Neural progenitor cell (in vitro differentiated cells): ENCODE results near the gene TMEM253. TPM values are rescaled to one million over a fixed set of nuclear protein-coding genes. Genes with fewer than 3 reads are reported as not detected.

Source experiments
- DNase-seq: peaks from one replicate; pipeline ENCODE4 v3.0.0-alpha.2; 2016; ENCODE audit warnings: low spot score
- H2AFZ ChIP-seq: fragments of 200-600 bp; sonication (generic); replicated peaks from 2 replicates; pipeline ENCODE4 v1.6.1; 2016; ENCODE audit warnings: antibody characterized with exemption
- H3F3A ChIP-seq: fragments of 200-600 bp; sonication (generic); 2 replicates; pipeline ENCODE4 v1.6.1; 2016; ENCODE audit warnings: antibody characterized with exemption, low read depth
- H3K27ac ChIP-seq: fragments of 200-600 bp; sonication (generic); 2 replicates; pipeline ENCODE4 v1.5.1; 2016; ENCODE audit warnings: mild to moderate bottlenecking
- H3K27me3 ChIP-seq: fragments of 200-600 bp; sonication (generic); 2 replicates; pipeline ENCODE4 v1.6.1; 2016; ENCODE audit warnings: mild to moderate bottlenecking, moderate library complexity
- H3K36me3 ChIP-seq: fragments of 200-600 bp; sonication (generic); 2 replicates; pipeline ENCODE4 v1.5.1; 2016
- H3K4me1 ChIP-seq: fragments of 200-600 bp; sonication (generic); 2 replicates; pipeline ENCODE4 v1.6.1; 2016; ENCODE audit warnings: mixed run types
- H3K4me2 ChIP-seq: fragments of 200-600 bp; sonication (generic); 2 replicates; pipeline ENCODE4 v1.6.1; 2016
- H3K4me3 ChIP-seq: fragments of 200-600 bp; sonication (generic); 2 replicates; pipeline ENCODE4 v1.5.1; 2016
- H3K79me2 ChIP-seq: fragments of 200-600 bp; sonication (generic); 2 replicates; pipeline ENCODE4 v1.6.1; 2016; ENCODE audit warnings: low read depth
- H3K9ac ChIP-seq: fragments of 200-600 bp; sonication (generic); 2 replicates; pipeline ENCODE4 v1.6.1; 2016
- H3K9me3 ChIP-seq: fragments of 200-600 bp; sonication (generic); 2 replicates; pipeline ENCODE4 v1.5.1; 2016; ENCODE audit warnings: low read depth
- H4K20me1 ChIP-seq: fragments of 200-600 bp; sonication (generic); 2 replicates; pipeline ENCODE4 v1.6.1; 2016; ENCODE audit warnings: low read depth
- H3K27ac Mint-ChIP-seq: 3 replicates; pipeline ENCODE4 v1.8.0; 2021; ENCODE audit warnings: mixed read lengths
- H3K27me3 Mint-ChIP-seq: 2 replicates; pipeline ENCODE4 v1.8.0; 2022; ENCODE audit warnings: low read depth, mild to moderate bottlenecking, inconsistent platforms, moderate library complexity, mixed read lengths; ENCODE audit not compliant: insufficient read depth
- H3K36me3 Mint-ChIP-seq: 3 replicates; pipeline ENCODE4 v1.8.0; 2021; ENCODE audit warnings: mixed read lengths
- H3K4me1 Mint-ChIP-seq: 3 replicates; pipeline ENCODE4 v1.8.0; 2021; ENCODE audit warnings: mixed read lengths
- H3K4me3 Mint-ChIP-seq: 3 replicates; pipeline ENCODE4 v1.8.0; 2021; ENCODE audit warnings: mild to moderate bottlenecking, moderate library complexity, mixed read lengths
- H3K9me3 Mint-ChIP-seq: 3 replicates; pipeline ENCODE4 v1.8.0; 2020; ENCODE audit warnings: mixed read lengths
- EZH2 ChIP-seq: fragments of 200-600 bp; sonication (generic); IDR thresholded peaks from 2 replicates; pipeline ENCODE4 v1.6.1; 2017; ENCODE audit warnings: antibody characterized with exemption, mild to moderate bottlenecking, moderate library complexity
- EZH2phosphoT487 ChIP-seq: fragments of 200-600 bp; sonication (generic); IDR thresholded peaks from 2 replicates; pipeline ENCODE4 v1.6.1; 2017; ENCODE audit warnings: antibody characterized with exemption
- total RNA-seq: library from RNA; depleted of rRNA; stranded (reverse); fragments of >200 nt; gene quantifications from 2 replicates; pipeline ENCODE4 v1.2.3, GENCODE V29; 2015; ENCODE audit warnings: low replicate concordance
- TF ChIP-seq, protein P1 (sequence below): fragments of 200-600 bp; sonication (generic); IDR thresholded peaks from 2 replicates; pipeline ENCODE4 v1.5.1; 2017; ENCODE audit warnings: antibody characterized with exemption, mild to moderate bottlenecking

TMEM253 gene
- total RNA-seq, 1 donor from 2014 or later: 0.22 TPM

DNA sequence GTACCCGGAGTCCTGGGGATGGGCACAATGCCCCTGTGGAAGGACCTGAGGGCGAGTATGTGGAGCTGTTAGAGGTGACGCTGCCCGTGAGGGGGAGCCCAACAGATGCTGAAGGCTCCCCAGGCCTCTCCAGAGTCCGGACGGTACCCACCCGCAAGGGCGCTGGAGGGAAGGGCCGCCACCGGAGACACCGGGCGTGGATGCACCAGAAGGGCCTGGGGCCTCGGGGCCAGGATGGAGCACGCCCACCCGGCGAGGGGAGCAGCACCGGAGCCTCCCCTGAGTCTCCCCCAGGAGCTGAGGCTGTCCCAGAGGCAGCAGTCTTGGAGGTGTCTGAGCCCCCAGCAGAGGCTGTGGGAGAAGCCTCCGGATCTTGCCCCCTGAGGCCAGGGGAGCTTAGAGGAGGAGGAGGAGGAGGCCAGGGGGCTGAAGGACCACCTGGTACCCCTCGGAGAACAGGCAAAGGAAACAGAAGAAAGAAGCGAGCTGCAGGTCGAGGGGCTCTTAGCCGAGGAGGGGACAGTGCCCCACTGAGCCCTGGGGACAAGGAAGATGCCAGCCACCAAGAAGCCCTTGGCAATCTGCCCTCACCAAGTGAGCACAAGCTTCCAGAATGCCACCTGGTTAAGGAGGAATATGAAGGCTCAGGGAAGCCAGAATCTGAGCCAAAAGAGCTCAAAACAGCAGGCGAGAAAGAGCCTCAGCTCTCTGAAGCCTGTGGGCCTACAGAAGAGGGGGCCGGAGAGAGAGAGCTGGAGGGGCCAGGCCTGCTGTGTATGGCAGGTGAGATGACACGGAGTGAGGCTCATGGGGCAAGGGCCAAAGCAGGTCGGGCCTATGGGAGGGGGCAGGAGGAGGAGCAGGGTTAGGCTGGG, 26.2 kb upstream of the TMEM253 start:
- H3K9ac ChIP-seq: no peak overlapping the region
- no peak for DNase-seq
- H2AFZ ChIP-seq: no peak overlapping the region
- H3K4me3 Mint-ChIP-seq: no peak overlapping the region
- no peak overlapping the region for H3K4me3 ChIP-seq
- H3K79me2 ChIP-seq: peaks cover 23% of the 10 kb centered on the region
- peaks cover 17% of the 10 kb centered on the region for H3K4me1 Mint-ChIP-seq
- H3K27ac Mint-ChIP-seq: no peak overlapping the region
- H3K27me3 Mint-ChIP-seq: peaks cover 6% of the 10 kb centered on the region
- H3K27ac ChIP-seq: no peak overlapping the region
- TF ChIP-seq EZH2 (no peak), EZH2phosphoT487 (no peak)
- TF ChIP-seq, protein P1, sequence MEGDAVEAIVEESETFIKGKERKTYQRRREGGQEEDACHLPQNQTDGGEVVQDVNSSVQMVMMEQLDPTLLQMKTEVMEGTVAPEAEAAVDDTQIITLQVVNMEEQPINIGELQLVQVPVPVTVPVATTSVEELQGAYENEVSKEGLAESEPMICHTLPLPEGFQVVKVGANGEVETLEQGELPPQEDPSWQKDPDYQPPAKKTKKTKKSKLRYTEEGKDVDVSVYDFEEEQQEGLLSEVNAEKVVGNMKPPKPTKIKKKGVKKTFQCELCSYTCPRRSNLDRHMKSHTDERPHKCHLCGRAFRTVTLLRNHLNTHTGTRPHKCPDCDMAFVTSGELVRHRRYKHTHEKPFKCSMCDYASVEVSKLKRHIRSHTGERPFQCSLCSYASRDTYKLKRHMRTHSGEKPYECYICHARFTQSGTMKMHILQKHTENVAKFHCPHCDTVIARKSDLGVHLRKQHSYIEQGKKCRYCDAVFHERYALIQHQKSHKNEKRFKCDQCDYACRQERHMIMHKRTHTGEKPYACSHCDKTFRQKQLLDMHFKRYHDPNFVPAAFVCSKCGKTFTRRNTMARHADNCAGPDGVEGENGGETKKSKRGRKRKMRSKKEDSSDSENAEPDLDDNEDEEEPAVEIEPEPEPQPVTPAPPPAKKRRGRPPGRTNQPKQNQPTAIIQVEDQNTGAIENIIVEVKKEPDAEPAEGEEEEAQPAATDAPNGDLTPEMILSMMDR: no peak
- H3K9me3 Mint-ChIP-seq: no peaks in the 10 kb centered on the region
- no peak overlapping the region for H3K4me2 ChIP-seq
- H3K9me3 ChIP-seq: no peaks in the 10 kb centered on the region
- peaks cover 46% of the 10 kb centered on the region for H3K36me3 Mint-ChIP-seq
- H3F3A ChIP-seq: peaks cover 26% of the 10 kb centered on the region
- peaks cover 8% of the 10 kb centered on the region for H3K4me1 ChIP-seq
- no peaks in the 10 kb centered on the region for H3K36me3 ChIP-seq
- peaks cover 13% of the 10 kb centered on the region for H4K20me1 ChIP-seq
- no peaks in the 10 kb centered on the region for H3K27me3 ChIP-seq

DNA sequence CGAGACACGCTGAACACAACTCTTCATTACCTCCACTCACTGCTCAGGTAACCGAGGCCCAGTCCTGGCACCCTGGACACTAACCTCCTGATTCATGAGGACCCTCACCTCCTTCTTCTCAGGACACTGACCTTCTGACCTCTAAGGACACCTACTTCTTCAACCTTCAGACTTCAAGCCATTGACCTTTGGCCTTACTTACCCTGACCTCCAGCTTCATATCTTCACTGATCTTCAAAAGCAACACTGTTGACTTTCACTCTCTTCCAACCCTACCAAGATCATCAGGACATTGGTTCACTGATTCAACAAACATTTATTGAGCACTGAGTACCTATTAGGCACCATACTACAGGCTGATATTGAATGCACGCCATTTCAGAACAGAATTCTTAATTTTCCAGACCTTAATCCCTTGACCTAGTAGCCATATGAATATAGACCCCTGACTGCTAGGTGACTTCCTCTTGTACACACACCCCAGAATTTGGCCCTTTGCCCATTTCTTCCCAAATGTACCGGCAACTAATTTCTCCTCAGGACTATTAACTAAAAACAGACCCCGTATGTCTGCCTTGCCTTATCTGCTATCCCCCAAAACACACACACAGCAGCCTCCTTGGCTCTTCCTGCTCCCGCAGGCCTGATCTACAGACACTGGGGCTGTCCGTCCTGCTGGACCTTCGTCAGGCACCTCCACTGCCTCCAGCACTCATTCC, 25.0 kb upstream of the TMEM253 start:
- H3K4me1 Mint-ChIP-seq: peaks cover 15% of the 10 kb centered on the region
- Histone ChIP-seq H3K79me2 (peaks cover 20% of the 10 kb centered on the region), H3K4me3 (no peak overlapping the region), H2AFZ (no peak overlapping the region), H3K4me1 (peaks cover 8% of the 10 kb centered on the region), H3K27me3 (no peaks in the 10 kb centered on the region), H3K9ac (no peak overlapping the region), H3F3A (peaks cover 14% of the 10 kb centered on the region), H3K4me2 (no peak overlapping the region), H3K27ac (no peak overlapping the region), H3K36me3 (no peaks in the 10 kb centered on the region), H3K9me3 (no peaks in the 10 kb centered on the region), H4K20me1 (peaks cover 13% of the 10 kb centered on the region)
- H3K9me3 Mint-ChIP-seq: no peaks in the 10 kb centered on the region
- H3K27ac Mint-ChIP-seq: no peak overlapping the region
- H3K4me3 Mint-ChIP-seq: no peak overlapping the region
- DNase-seq: no peak
- H3K36me3 Mint-ChIP-seq: peaks cover 52% of the 10 kb centered on the region
- TF ChIP-seq EZH2 (no peak), EZH2phosphoT487 (no peak)
- TF ChIP-seq, protein P1: no peak
- H3K27me3 Mint-ChIP-seq: peaks cover 6% of the 10 kb centered on the region

DNA sequence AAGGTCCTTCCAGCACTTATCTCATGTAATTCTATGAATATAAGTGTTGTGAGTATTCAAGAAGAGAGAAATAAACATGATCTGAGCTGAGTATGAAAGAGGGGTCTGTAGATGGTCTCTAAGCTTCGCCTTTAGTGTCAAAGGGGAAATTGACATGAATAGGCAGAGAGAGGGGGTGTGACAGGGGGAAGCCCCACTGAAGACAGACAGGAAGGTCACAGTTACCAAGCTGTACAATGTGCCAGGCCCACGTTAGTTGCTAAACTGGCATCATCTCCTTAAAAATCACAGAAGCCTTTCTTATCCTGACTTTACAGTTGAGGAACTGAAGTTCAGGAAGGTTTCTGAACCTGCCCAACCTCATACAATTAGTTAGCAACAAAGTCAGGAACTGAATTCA, 23.2 kb upstream of the TMEM253 start:
- H3K27ac ChIP-seq: no peak overlapping the region
- H4K20me1 ChIP-seq: peaks cover 3% of the 10 kb centered on the region
- H3K4me1 ChIP-seq: no peaks in the 10 kb centered on the region
- H3K9me3 ChIP-seq: no peaks in the 10 kb centered on the region
- no peak overlapping the region for H3K9ac ChIP-seq
- Mint-ChIP-seq H3K4me1 (peaks cover 5% of the 10 kb centered on the region), H3K9me3 (no peaks in the 10 kb centered on the region), H3K4me3 (peak overlapping the region; percentile 42), H3K36me3 (peaks cover 53% of the 10 kb centered on the region), H3K27me3 (peaks cover 2% of the 10 kb centered on the region), H3K27ac (peak overlapping the region; percentile 8)
- no peak for DNase-seq
- H3K4me2 ChIP-seq: no peak overlapping the region
- no peaks in the 10 kb centered on the region for H3K36me3 ChIP-seq
- peaks cover 6% of the 10 kb centered on the region for H3K79me2 ChIP-seq
- no peak overlapping the region for H3K4me3 ChIP-seq
- TF ChIP-seq EZH2 (no peak), EZH2phosphoT487 (no peak)
- TF ChIP-seq, protein P1: no peak
- no peak overlapping the region for H2AFZ ChIP-seq
- H3K27me3 ChIP-seq: no peaks in the 10 kb centered on the region
- H3F3A ChIP-seq: no peaks in the 10 kb centered on the region
